IMR-90 (cell line): ENCODE results near the gene KAZN. TPM values are rescaled to one million over a fixed set of nuclear protein-coding genes. Genes with fewer than 3 reads are reported as not detected.

ENCODE experiments used
- ATAC-seq: fragments of 200-7000 bp; cut with Tn5 transposase; 2 replicates; pipeline ENCODE4 v1.9.1; 2020; ENCODE audit warnings: low read depth, mild to moderate bottlenecking, moderate library complexity
- BruUV-seq: library from RNA; stranded (reverse); fragments of 400-500 nt; replicated peaks from 2 replicates; lab custom pipeline; 2021; lab: Mats Ljungman, UMichigan
- CTCF ChIA-PET: fragments of 300-600 bp; formaldehyde crosslinking; extraction: SDS; loops from one replicate; lab custom pipeline; 2021; ENCODE audit warnings: antibody characterized with exemption; lab: Yijun Ruan, JAX
- POLR2A ChIA-PET: fragments of 300-600 bp; sonication (Branson Sonifier 250); formaldehyde crosslinking; loops from one replicate; lab custom pipeline; 2022; ENCODE audit warnings: antibody characterized with exemption; ENCODE audit not compliant: unreplicated experiment; lab: Charles Lee
- DNase-seq: peaks from one replicate; pipeline ENCODE4 v3.0.0; 2013
- H2AFZ ChIP-seq: replicated peaks from 2 replicates; pipeline ENCODE3; 2013; ENCODE audit warnings: low read length, mild to moderate bottlenecking; ENCODE audit not compliant: poor library complexity
- H2AK5ac ChIP-seq: 2 replicates; pipeline ENCODE4 v1.6.1; 2013; ENCODE audit warnings: low read depth, low read length, inconsistent platforms
- H2AK9ac ChIP-seq: replicated peaks from 2 replicates; pipeline ENCODE3; 2013; ENCODE audit warnings: mild to moderate bottlenecking, low read depth, low read length, moderate library complexity; ENCODE audit not compliant: poor library complexity
- H2BK120ac ChIP-seq: 2 replicates; pipeline ENCODE4 v1.6.1; 2013; ENCODE audit warnings: low read depth, low read length, inconsistent platforms
- H2BK15ac ChIP-seq: 3 replicates; pipeline ENCODE4 v1.6.1; 2013; ENCODE audit warnings: low read depth, low read length, inconsistent platforms
- H2BK20ac ChIP-seq: 2 replicates; pipeline ENCODE4 v1.6.1; 2013; ENCODE audit warnings: low read depth, mild to moderate bottlenecking, inconsistent platforms, low read length, moderate library complexity
- H2BK5ac ChIP-seq: 2 replicates; pipeline ENCODE4 v1.6.1; 2013; ENCODE audit warnings: mild to moderate bottlenecking, low read depth, low read length, inconsistent platforms; ENCODE audit not compliant: poor library complexity, severe bottlenecking
- H3K14ac ChIP-seq: replicated peaks from 2 replicates; pipeline ENCODE4 v1.6.1; 2013; ENCODE audit warnings: low read depth, low read length, inconsistent platforms
- H3K18ac ChIP-seq: 2 replicates; pipeline ENCODE4 v1.6.1; 2013; ENCODE audit warnings: low read depth, low read length, control low read depth
- H3K23ac ChIP-seq: 2 replicates; pipeline ENCODE4 v1.6.1; 2013; ENCODE audit warnings: low read depth, low read length, inconsistent platforms
- H3K27ac ChIP-seq: 2 replicates; pipeline ENCODE4 v1.5.1; 2013; ENCODE audit warnings: mild to moderate bottlenecking, control low read depth, low read length; ENCODE audit not compliant: insufficient read depth
- H3K27me3 ChIP-seq: 2 replicates; pipeline ENCODE4 v1.6.1; 2013; ENCODE audit warnings: low read length; ENCODE audit not compliant: control insufficient read depth, insufficient read depth
- H3K36me3 ChIP-seq: 2 replicates; pipeline ENCODE4 v1.6.1; 2013; ENCODE audit warnings: low read length, mixed read lengths; ENCODE audit not compliant: control insufficient read depth, insufficient read depth
- H3K4ac ChIP-seq: 2 replicates; pipeline ENCODE4 v1.6.1; 2013; ENCODE audit warnings: low read depth, low read length, inconsistent platforms
- H3K4me1 ChIP-seq: 2 replicates; pipeline ENCODE4 v1.6.1; 2013; ENCODE audit warnings: low read length, mixed read lengths; ENCODE audit not compliant: control insufficient read depth, insufficient read depth
- H3K4me2 ChIP-seq: 2 replicates; pipeline ENCODE4 v1.6.1; 2013; ENCODE audit warnings: low read depth, mild to moderate bottlenecking, control low read depth, low read length, moderate library complexity
- H3K4me3 ChIP-seq: 2 replicates; pipeline ENCODE4 v1.5.1; 2013; ENCODE audit warnings: low read depth, mild to moderate bottlenecking, control low read depth, low read length, moderate library complexity; ENCODE audit not compliant: insufficient read depth
- H3K56ac ChIP-seq: 2 replicates; pipeline ENCODE4 v1.6.1; 2013; ENCODE audit warnings: low read length, inconsistent platforms; ENCODE audit not compliant: insufficient read depth; ENCODE audit errors: extremely low read depth
- H3K79me1 ChIP-seq, 2 experiments: 2 replicates each; pipeline ENCODE4 v1.6.1; 2013; ENCODE audit warnings: low read length in 2 of 2, inconsistent platforms in 1 of 2, low read depth in 1 of 2
- H3K9ac ChIP-seq: 2 replicates; pipeline ENCODE4 v1.6.1; 2013; ENCODE audit warnings: low read depth, low read length, control low read depth
- H3K9me1 ChIP-seq: 2 replicates; pipeline ENCODE4 v1.6.1; 2013; ENCODE audit warnings: low read length, inconsistent platforms; ENCODE audit not compliant: insufficient read depth
- H3K9me3 ChIP-seq: 2 replicates; pipeline ENCODE4 v1.6.1; 2013; ENCODE audit warnings: low read length; ENCODE audit not compliant: control insufficient read depth, insufficient read depth
- H4K20me1 ChIP-seq: 2 replicates; pipeline ENCODE4 v1.6.1; 2013; ENCODE audit warnings: low read length, inconsistent platforms; ENCODE audit not compliant: insufficient read depth
- H4K5ac ChIP-seq: 2 replicates; pipeline ENCODE4 v1.6.1; 2013; ENCODE audit warnings: mild to moderate bottlenecking, low read depth, low read length, control low read depth
- H4K8ac ChIP-seq, 2 experiments: 2 replicates each; pipeline ENCODE4 v1.6.1; 2013; ENCODE audit warnings: low read depth in 2 of 2, low read length in 2 of 2, control low read depth in 1 of 2, inconsistent platforms in 1 of 2
- H4K91ac ChIP-seq: 2 replicates; pipeline ENCODE4 v1.6.1; 2013; ENCODE audit warnings: low read depth, low read length, inconsistent platforms; ENCODE audit not compliant: insufficient read depth
- BHLHE40 ChIP-seq: fragments of 150-350 bp; IDR thresholded peaks from 2 replicates; pipeline ENCODE4 v1.6.1; 2016; ENCODE audit warnings: mild to moderate bottlenecking, low read depth, low read length
- CEBPB ChIP-seq: IDR thresholded peaks from 2 replicates; pipeline ENCODE4 v1.6.1; 2012; ENCODE audit warnings: low read depth, low read length, improper control_type of control experiment
- CHD1 ChIP-seq: IDR thresholded peaks from 2 replicates; pipeline ENCODE4 v1.6.1; 2012; ENCODE audit warnings: low read depth, low read length, improper control_type of control experiment
- FOS ChIP-seq: fragments of 150-350 bp; IDR thresholded peaks from 2 replicates; pipeline ENCODE4 v1.6.1; 2016; ENCODE audit warnings: low read depth, low read length
- MAZ ChIP-seq: IDR thresholded peaks from 2 replicates; pipeline ENCODE4 v1.6.1; 2012; ENCODE audit warnings: low read depth, mild to moderate bottlenecking, low read length, improper control_type of control experiment, moderate library complexity, borderline replicate concordance
- MXI1 ChIP-seq: IDR thresholded peaks from 2 replicates; pipeline ENCODE4 v1.6.1; 2012; ENCODE audit warnings: low read depth, mild to moderate bottlenecking, low read length, moderate library complexity, borderline replicate concordance
- NFE2L2 ChIP-seq: fragments of 150-350 bp; IDR thresholded peaks from 2 replicates; pipeline ENCODE4 v1.6.1; 2016; ENCODE audit warnings: low read depth, mild to moderate bottlenecking, low read length
- RAD21 ChIP-seq: IDR thresholded peaks from 2 replicates; pipeline ENCODE4 v1.6.1; 2012; ENCODE audit warnings: low read length, improper control_type of control experiment
- RCOR1 ChIP-seq: IDR thresholded peaks from 2 replicates; pipeline ENCODE4 v1.6.1; 2012; ENCODE audit warnings: mild to moderate bottlenecking, low read length, improper control_type of control experiment; ENCODE audit not compliant: insufficient replicate concordance
- RFX5 ChIP-seq: IDR thresholded peaks from 2 replicates; pipeline ENCODE4 v1.8.0; 2012; ENCODE audit warnings: low read depth, mild to moderate bottlenecking, low read length, moderate library complexity
- WGBS, 2 experiments: methylation state at CpG; one replicate each; pipeline versions ENCODE4 v1.1.5 to v1.1.7; 2013; ENCODE audit warnings: missing lambda C conversion rate in 2 of 2; ENCODE audit not compliant: insufficient read length in 1 of 2; ENCODE audit errors: extremely low coverage in 2 of 2; 5-methylcytosine and 5-hydroxymethylcytosine counted together
- dilution Hi-C: fragments of 300-500 bp; cut with HindIII; formaldehyde crosslinking; loops from one replicate; pipeline ENCODE4 v1.14.3; 2018; ENCODE audit warnings: low sequenced_read_pairs; ENCODE audit not compliant: unreplicated experiment
- in situ Hi-C: fragments of 300-500 bp; cut with MboI; formaldehyde crosslinking; loops from 3 replicates; pipeline ENCODE4 v1.14.3; 2019; ENCODE audit warnings: low sequenced_read_pairs, inconsistent platforms, mixed read lengths
- intact Hi-C: fragments of 100-400 bp; cut with micrococcal nuclease; formaldehyde crosslinking; loops from 2 replicates; pipeline ENCODE4 v1.10.0; 2022
- polyA plus RNA-seq, 3 experiments: library from polyadenylated mRNA; depleted of rRNA; stranded (reverse); fragments of >200 nt; gene quantifications; 2 replicates each; pipeline ENCODE4 v1.2.3, GENCODE V29; 2012; ENCODE audit warnings: low replicate concordance in 1 of 3
- total RNA-seq: library from RNA; depleted of rRNA; stranded (reverse); fragments of >200 nt; gene quantifications from 2 replicates; pipeline ENCODE4 v1.2.3, GENCODE V29; 2012
- TF ChIP-seq, protein P1 (sequence below): conservative IDR thresholded peaks from 2 replicates; pipeline ENCODE4 v1.5.1; 2012; ENCODE audit warnings: mild to moderate bottlenecking, low read depth, low read length, improper control_type of control experiment
- TF ChIP-seq, protein P2 (sequence below): fragments of 150-350 bp; IDR thresholded peaks from 2 replicates; pipeline ENCODE4 v1.6.1; 2016; ENCODE audit warnings: low read depth, mild to moderate bottlenecking, low read length, moderate library complexity, borderline replicate concordance

KAZN gene
- total and polyA plus RNA-seq, 2 of the 4 experiments (the other 2 are of a cell fraction): 5.2 to 10.5 TPM

GRCh38 chr1:14899686-14900085, 301.2 kb downstream of the KAZN start:
- 90% methylated on average over 5 of the region's 11 CpGs; no CpG with 5 or more reads in 1 of the 2 experiments for WGBS, 2 experiments
- no peak for TF ChIP-seq CHD1
- TF ChIP-seq FOS: no peak
- no peak for TF ChIP-seq RCOR1
- no peak for TF ChIP-seq RFX5
- TF ChIP-seq NFE2L2: no peak
- no peak for TF ChIP-seq MXI1
- TF ChIP-seq RAD21: no peak
- TF ChIP-seq BHLHE40: no peak
- TF ChIP-seq, protein P1, sequence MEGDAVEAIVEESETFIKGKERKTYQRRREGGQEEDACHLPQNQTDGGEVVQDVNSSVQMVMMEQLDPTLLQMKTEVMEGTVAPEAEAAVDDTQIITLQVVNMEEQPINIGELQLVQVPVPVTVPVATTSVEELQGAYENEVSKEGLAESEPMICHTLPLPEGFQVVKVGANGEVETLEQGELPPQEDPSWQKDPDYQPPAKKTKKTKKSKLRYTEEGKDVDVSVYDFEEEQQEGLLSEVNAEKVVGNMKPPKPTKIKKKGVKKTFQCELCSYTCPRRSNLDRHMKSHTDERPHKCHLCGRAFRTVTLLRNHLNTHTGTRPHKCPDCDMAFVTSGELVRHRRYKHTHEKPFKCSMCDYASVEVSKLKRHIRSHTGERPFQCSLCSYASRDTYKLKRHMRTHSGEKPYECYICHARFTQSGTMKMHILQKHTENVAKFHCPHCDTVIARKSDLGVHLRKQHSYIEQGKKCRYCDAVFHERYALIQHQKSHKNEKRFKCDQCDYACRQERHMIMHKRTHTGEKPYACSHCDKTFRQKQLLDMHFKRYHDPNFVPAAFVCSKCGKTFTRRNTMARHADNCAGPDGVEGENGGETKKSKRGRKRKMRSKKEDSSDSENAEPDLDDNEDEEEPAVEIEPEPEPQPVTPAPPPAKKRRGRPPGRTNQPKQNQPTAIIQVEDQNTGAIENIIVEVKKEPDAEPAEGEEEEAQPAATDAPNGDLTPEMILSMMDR: no peak
- TF ChIP-seq MAZ: no peak
- no peak for TF ChIP-seq CEBPB
- TF ChIP-seq, protein P2, sequence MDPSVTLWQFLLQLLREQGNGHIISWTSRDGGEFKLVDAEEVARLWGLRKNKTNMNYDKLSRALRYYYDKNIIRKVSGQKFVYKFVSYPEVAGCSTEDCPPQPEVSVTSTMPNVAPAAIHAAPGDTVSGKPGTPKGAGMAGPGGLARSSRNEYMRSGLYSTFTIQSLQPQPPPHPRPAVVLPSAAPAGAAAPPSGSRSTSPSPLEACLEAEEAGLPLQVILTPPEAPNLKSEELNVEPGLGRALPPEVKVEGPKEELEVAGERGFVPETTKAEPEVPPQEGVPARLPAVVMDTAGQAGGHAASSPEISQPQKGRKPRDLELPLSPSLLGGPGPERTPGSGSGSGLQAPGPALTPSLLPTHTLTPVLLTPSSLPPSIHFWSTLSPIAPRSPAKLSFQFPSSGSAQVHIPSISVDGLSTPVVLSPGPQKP: no peak
- no peak overlapping the region for H2BK120ac ChIP-seq
- no peak overlapping the region for H2BK5ac ChIP-seq
- no peaks in the 10 kb centered on the region for H3K9me1 ChIP-seq
- no peak overlapping the region for H2AK5ac ChIP-seq
- no TSS peak for BruUV-seq
- dilution Hi-C loops (no loop called here), in situ Hi-C loops (no loop called here), intact Hi-C loops (no loop called here)
- ChIA-PET CTCF (no interaction called here), POLR2A (no interaction called here)
- no peak overlapping the region for H3K9ac ChIP-seq
- H3K56ac ChIP-seq: no peak overlapping the region
- H3K4ac ChIP-seq: no peak overlapping the region
- no peak overlapping the region for H3K4me2 ChIP-seq
- no peak overlapping the region for H4K8ac ChIP-seq
- no peak overlapping the region for H2AFZ ChIP-seq
- H3K18ac ChIP-seq: no peak overlapping the region
- H2BK15ac ChIP-seq: no peak overlapping the region
- H2AK9ac ChIP-seq: no peak overlapping the region
- ATAC-seq (no peak), DNase-seq (no peak)
- no peaks in the 10 kb centered on the region for H3K79me1 ChIP-seq
- no peak overlapping the region for H4K5ac ChIP-seq
- no peak overlapping the region for H3K27ac ChIP-seq
- H4K91ac ChIP-seq: no peak overlapping the region
- H4K20me1 ChIP-seq: no peaks in the 10 kb centered on the region
- peaks cover 7% of the 10 kb centered on the region; the same call in 1 of the 2 replicates for H3K27me3 ChIP-seq
- H2BK20ac ChIP-seq: no peak overlapping the region
- H3K4me1 ChIP-seq: peaks cover 7% of the 10 kb centered on the region; the same call in 1 of the 2 replicates
- H3K23ac ChIP-seq: no peak overlapping the region
- no peaks in the 10 kb centered on the region for H3K36me3 ChIP-seq
- no peak overlapping the region for H3K4me3 ChIP-seq
- no peak overlapping the region for H3K14ac ChIP-seq
- peaks cover 4% of the 10 kb centered on the region; the same call in 1 of the 2 replicates for H3K9me3 ChIP-seq
